Skeletal muscle tissue (tissue), 4 donors: Measurements from ENCODE around the gene MAU2. TPM values are rescaled to one million over a fixed set of nuclear protein-coding genes. Genes with fewer than 3 reads are reported as not detected.
"Not testable (repeated sequence)": the region's sequence is repeated elsewhere in the genome, so short reads cannot be mapped to it uniquely, and the experiment has no call there.

Source experiments
- H3K27ac ChIP-seq: one replicate; pipeline ENCODE4 v1.7.0; 2013; ENCODE audit warnings: mild to moderate bottlenecking, low read depth, low read length, inconsistent platforms
- H3K27me3 ChIP-seq, 3 donors: one replicate each; pipeline ENCODE4 v1.7.0; 2013; ENCODE audit warnings: low read length in 3 of 3; ENCODE audit not compliant: control insufficient read depth in 3 of 3, insufficient read depth in 3 of 3
- H3K36me3 ChIP-seq, 3 donors: one replicate each; pipeline ENCODE4 v1.7.0; 2013; ENCODE audit warnings: low read length in 3 of 3; ENCODE audit not compliant: control insufficient read depth in 3 of 3, insufficient read depth in 3 of 3
- H3K4me1 ChIP-seq, 3 donors: one replicate each; pipeline ENCODE4 v1.7.0; 2013; ENCODE audit warnings: low read length in 3 of 3, mild to moderate bottlenecking in 3 of 3; ENCODE audit not compliant: control insufficient read depth in 3 of 3, insufficient read depth in 3 of 3
- H3K4me3 ChIP-seq, 3 donors: one replicate each; pipeline ENCODE4 v1.7.0; 2013; ENCODE audit warnings: low read length in 3 of 3
- H3K9ac ChIP-seq, 3 donors: one replicate each; pipeline ENCODE4 v1.7.0; 2013; ENCODE audit warnings: low read length in 3 of 3, mild to moderate bottlenecking in 3 of 3, moderate library complexity in 2 of 3, low read depth in 1 of 3
- H3K9me3 ChIP-seq, 3 donors: one replicate each; pipeline ENCODE4 v1.7.0; 2013; ENCODE audit warnings: low read length in 3 of 3; ENCODE audit not compliant: control insufficient read depth in 3 of 3
- total RNA-seq: library from RNA; depleted of rRNA; stranded (reverse); fragments of >200 nt; gene quantifications from one replicate; pipeline ENCODE4 v1.2.3, GENCODE V29; 2014
- donor health status: Osteomylitis.

The MAU2 gene
- total RNA-seq, 1 donor from 2014 or later, result 20.9 TPM

DNA sequence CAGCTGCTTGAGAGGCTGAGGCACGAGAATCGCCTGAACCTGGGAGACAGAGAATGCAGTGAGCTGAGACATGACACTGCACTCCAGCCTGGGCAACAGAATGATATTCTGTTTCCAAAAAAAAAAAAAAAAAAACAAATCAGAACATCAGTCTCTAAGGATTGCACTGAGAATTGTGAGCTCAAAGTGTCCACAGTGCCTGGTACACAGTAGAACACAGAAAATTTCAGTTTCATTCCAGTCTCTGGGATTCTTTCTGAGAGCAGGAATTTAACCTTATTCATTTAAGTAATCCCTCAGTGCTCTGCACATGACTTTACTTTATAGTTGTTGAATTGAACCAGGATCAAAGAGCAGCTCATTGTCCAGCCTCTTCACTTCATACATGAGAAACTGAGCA, 58.9 kb downstream of the MAU2 start:
- Histone ChIP-seq H3K9me3 (no peaks in the 10 kb centered on the region), H3K27me3 (no peaks in the 10 kb centered on the region), H3K27ac (no peak overlapping the region), H3K4me3 (no peak overlapping the region), H3K9ac (no peak overlapping the region), H3K36me3 (no peaks in the 10 kb centered on the region), H3K4me1 (peaks cover 3 to 11% (median 11%) of the 10 kb centered on the region in 3 donors)

DNA sequence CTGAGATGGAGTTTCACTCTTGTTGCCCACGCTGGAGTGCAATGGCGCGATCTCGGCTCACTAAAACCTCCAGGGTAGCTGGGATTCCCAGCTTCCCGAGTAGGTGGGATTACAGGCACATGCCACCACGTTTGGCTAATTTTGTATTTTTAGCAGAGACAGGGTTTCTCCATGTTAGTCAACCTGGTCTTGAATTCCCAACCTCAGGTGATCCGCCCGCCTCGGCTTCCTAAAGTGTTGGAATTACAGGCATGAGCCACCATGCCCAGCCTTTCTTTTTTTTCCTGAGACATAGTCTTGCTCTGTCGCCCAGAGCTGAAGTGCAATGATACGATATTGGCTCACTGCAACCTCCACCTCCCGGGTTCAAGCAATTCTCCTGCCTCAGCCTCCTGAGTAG, 59.7 kb downstream of the MAU2 start:
- not testable (repeated sequence) for H3K27ac ChIP-seq

GRCh38 chr19:19381007-19381926, 60.6 kb downstream of the MAU2 start:
- H3K27ac ChIP-seq, result no peak overlapping the region
- H3K4me1 ChIP-seq, result peaks cover 9 to 19% (median 16%) of the 10 kb centered on the region in 3 donors
- H3K9ac ChIP-seq, result no peak overlapping the region
- H3K9me3 ChIP-seq, result no peaks in the 10 kb centered on the region
- no peaks in the 10 kb centered on the region for H3K27me3 ChIP-seq
- no peak overlapping the region for H3K4me3 ChIP-seq
- H3K36me3 ChIP-seq, result no peaks in the 10 kb centered on the region

More for the DNA sequence above, 59.7 kb downstream of the MAU2 start:
- H3K9me3 ChIP-seq, H3K36me3 ChIP-seq, H3K27me3 ChIP-seq, H3K9ac ChIP-seq, H3K4me3 ChIP-seq: not testable (repeated sequence)
- H3K4me1 ChIP-seq, result peaks cover 8 to 17% (median 15%) of the 10 kb centered on the region in 3 donors

- Histone ChIP-seq H3K4me1 (peaks cover 17 to 27% (median 25%) of the 10 kb centered on the region in 3 donors), H3K27ac (no peak overlapping the region), H3K27me3 (no peaks in the 10 kb centered on the region), H3K9ac (no peak overlapping the region), H3K36me3 (no peaks in the 10 kb centered on the region), H3K4me3 (no peak overlapping the region), H3K9me3 (no peaks in the 10 kb centered on the region)
Observed at GRCh38 chr19:19382118-19382517, 61.5 kb downstream of the MAU2 start.

DNA sequence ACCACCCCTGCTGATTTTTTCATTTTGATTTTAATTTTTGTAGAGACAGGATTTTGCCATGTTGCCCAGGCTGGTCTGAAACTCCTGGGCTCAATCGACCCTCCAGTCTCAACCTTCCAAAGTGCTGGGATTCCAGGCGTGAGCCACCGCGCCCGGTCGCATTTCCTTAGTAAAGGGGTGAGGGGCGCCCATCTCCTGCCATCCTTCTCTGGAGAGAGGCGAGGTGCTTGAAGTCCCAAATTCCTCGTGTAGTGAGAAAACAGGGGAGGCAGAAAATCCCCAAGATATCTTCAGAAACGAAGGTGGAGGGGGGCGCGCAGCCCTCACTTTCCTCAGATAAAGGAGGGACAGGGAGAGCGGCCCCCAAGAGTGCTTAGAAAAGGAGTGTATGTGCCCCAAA, 63.9 kb downstream of the MAU2 start:
- Histone ChIP-seq H3K4me3 (peak overlapping the region; percentile 63 to 72 (median 67)), H3K4me1 (peaks cover 25 to 37% (median 31%) of the 10 kb centered on the region in 3 donors), H3K27ac (peak overlapping the region; percentile 88), H3K36me3 (no peaks in the 10 kb centered on the region), H3K9me3 (no peaks in the 10 kb centered on the region), H3K27me3 (no peaks in the 10 kb centered on the region), H3K9ac (peak overlapping the region; percentile 90 to 93 (median 90))

- Histone ChIP-seq H3K36me3 (no peaks in the 10 kb centered on the region), H3K4me1 (peaks cover 33 to 45% (median 38%) of the 10 kb centered on the region in 3 donors), H3K9me3 (no peaks in the 10 kb centered on the region), H3K27ac (peak overlapping the region; percentile 88), H3K9ac (peak overlapping the region; percentile 90 to 93 (median 90)), H3K27me3 (no peaks in the 10 kb centered on the region), H3K4me3 (peak overlapping the region; percentile 67 to 77 (median 67))
Observed at GRCh38 chr19:19385131-19385895, 64.7 kb downstream of the MAU2 start.

- H3K36me3 ChIP-seq, result no peaks in the 10 kb centered on the region
- H3K9ac ChIP-seq, result peak overlapping the region; percentile 87 to 92 (median 90)
- H3K27ac ChIP-seq, result peak overlapping the region; percentile 88
- peaks cover 33 to 46% (median 40%) of the 10 kb centered on the region in 3 donors for H3K4me1 ChIP-seq
- H3K4me3 ChIP-seq, result peak overlapping the region; percentile 67 to 77 (median 74)
- H3K9me3 ChIP-seq, result no peaks in the 10 kb centered on the region
- no peaks in the 10 kb centered on the region for H3K27me3 ChIP-seq
Observed at GRCh38 chr19:19385896-19386869, 65.6 kb downstream of the MAU2 start.

DNA sequence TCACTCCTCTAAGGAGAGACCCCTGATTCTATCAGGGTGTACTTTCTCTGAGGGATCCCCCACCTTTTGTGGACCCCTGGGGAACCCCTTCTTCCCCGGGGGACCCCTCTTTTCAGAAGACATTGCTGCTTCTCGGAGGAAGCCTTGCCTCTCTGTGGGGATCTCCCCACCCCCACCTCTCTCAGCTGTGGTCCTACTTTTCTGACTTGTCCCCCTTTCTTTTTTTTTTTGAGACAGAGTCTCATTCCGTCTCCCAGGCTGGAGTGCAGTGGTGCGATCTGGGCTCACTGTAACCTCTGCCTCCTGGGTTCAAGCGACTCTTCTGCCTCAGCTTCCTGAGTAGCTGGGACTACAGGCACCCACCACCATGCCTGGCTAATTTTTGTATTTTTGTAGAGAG, 66.5 kb downstream of the MAU2 start:
- H3K4me1 ChIP-seq, result peaks cover 33 to 46% (median 40%) of the 10 kb centered on the region in 3 donors
- no peaks in the 10 kb centered on the region for H3K27me3 ChIP-seq
- peak overlapping the region in 2 of 3 donors; percentile 87 to 90 for H3K9ac ChIP-seq
- H3K9me3 ChIP-seq, result no peaks in the 10 kb centered on the region
- H3K4me3 ChIP-seq, result peak overlapping the region in 1 of 3 donors; percentile 67
- H3K36me3 ChIP-seq, result no peaks in the 10 kb centered on the region
- peak overlapping the region; percentile 88 for H3K27ac ChIP-seq
